Glutamatergic neuron (in vitro differentiated cells): Measurements from ENCODE around the gene PXK. TPM values are rescaled to one million over a fixed set of nuclear protein-coding genes. Genes with fewer than 3 reads are reported as not detected.

Experiments
- DNase-seq: peaks from one replicate; pipeline ENCODE4 v3.0.0; 2022
- H3K27ac Mint-ChIP-seq: one replicate; pipeline ENCODE4 v1.8.0; 2020; ENCODE audit warnings: mild to moderate bottlenecking, mixed read lengths, inconsistent platforms; ENCODE audit not compliant: unreplicated experiment
- H3K27me3 Mint-ChIP-seq: one replicate; pipeline ENCODE4 v1.8.0; 2020; ENCODE audit warnings: mild to moderate bottlenecking, moderate library complexity, mixed read lengths, inconsistent platforms; ENCODE audit not compliant: unreplicated experiment
- H3K36me3 Mint-ChIP-seq: one replicate; pipeline ENCODE4 v1.8.0; 2020; ENCODE audit warnings: mild to moderate bottlenecking, mixed read lengths, inconsistent platforms; ENCODE audit not compliant: unreplicated experiment
- H3K4me1 Mint-ChIP-seq: one replicate; pipeline ENCODE4 v1.8.0; 2020; ENCODE audit warnings: mild to moderate bottlenecking, low read depth, mixed read lengths, inconsistent platforms; ENCODE audit not compliant: unreplicated experiment
- H3K4me3 Mint-ChIP-seq: one replicate; pipeline ENCODE4 v1.8.0; 2020; ENCODE audit warnings: mild to moderate bottlenecking, mixed read lengths, inconsistent platforms; ENCODE audit not compliant: unreplicated experiment
- H3K9me3 Mint-ChIP-seq: one replicate; pipeline ENCODE4 v1.8.0; 2020; ENCODE audit warnings: mild to moderate bottlenecking, moderate library complexity, mixed read lengths, inconsistent platforms; ENCODE audit not compliant: unreplicated experiment
- total RNA-seq: library from RNA; stranded (reverse); fragmentation: NEBNext Ultra II Directional; extraction: Animal tissue kit (Norgen Biotek cat#: 25700); gene quantifications from one replicate; pipeline ENCODE4 v1.2.1, GENCODE V29; 2021; ENCODE audit not compliant: unreplicated experiment
- TF ChIP-seq, protein P1 (sequence below): fragments of 200-600 bp; sonication (generic); IDR thresholded peaks from one replicate; pipeline ENCODE4 v1.5.0; 2021; ENCODE audit not compliant: partially characterized antibody, unreplicated experiment

PXK gene
- total RNA-seq, 1 donor from 2014 or later, result 14.0 TPM

DNA sequence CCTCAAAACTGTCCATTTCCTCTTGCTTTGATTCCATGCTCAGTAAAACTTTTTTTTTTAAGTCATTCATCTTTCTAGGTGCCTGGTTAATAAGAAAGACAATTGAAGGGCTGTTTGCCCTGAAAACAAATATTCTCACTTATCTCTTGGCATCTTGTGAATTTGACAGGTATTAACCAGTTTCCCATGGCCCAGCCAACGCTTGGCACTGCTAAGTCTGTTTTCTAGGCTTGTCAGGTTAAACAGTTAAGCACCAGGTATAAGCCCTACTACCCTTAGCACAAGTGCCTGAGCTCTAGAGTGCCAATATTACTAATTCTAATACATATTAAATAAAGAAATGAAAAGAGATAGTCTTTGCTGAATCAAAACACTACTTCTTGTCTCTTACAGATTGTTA, 36.3 kb downstream of the PXK start:
- no peaks in the 10 kb centered on the region for H3K4me1 Mint-ChIP-seq
- no peaks in the 10 kb centered on the region for H3K27me3 Mint-ChIP-seq
- TF ChIP-seq, protein P1, sequence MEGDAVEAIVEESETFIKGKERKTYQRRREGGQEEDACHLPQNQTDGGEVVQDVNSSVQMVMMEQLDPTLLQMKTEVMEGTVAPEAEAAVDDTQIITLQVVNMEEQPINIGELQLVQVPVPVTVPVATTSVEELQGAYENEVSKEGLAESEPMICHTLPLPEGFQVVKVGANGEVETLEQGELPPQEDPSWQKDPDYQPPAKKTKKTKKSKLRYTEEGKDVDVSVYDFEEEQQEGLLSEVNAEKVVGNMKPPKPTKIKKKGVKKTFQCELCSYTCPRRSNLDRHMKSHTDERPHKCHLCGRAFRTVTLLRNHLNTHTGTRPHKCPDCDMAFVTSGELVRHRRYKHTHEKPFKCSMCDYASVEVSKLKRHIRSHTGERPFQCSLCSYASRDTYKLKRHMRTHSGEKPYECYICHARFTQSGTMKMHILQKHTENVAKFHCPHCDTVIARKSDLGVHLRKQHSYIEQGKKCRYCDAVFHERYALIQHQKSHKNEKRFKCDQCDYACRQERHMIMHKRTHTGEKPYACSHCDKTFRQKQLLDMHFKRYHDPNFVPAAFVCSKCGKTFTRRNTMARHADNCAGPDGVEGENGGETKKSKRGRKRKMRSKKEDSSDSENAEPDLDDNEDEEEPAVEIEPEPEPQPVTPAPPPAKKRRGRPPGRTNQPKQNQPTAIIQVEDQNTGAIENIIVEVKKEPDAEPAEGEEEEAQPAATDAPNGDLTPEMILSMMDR, result no peak
- no peaks in the 10 kb centered on the region for H3K36me3 Mint-ChIP-seq
- H3K4me3 Mint-ChIP-seq, result no peak overlapping the region
- H3K9me3 Mint-ChIP-seq, result no peaks in the 10 kb centered on the region
- H3K27ac Mint-ChIP-seq, result no peak overlapping the region
- DNase-seq, result no peak

DNA sequence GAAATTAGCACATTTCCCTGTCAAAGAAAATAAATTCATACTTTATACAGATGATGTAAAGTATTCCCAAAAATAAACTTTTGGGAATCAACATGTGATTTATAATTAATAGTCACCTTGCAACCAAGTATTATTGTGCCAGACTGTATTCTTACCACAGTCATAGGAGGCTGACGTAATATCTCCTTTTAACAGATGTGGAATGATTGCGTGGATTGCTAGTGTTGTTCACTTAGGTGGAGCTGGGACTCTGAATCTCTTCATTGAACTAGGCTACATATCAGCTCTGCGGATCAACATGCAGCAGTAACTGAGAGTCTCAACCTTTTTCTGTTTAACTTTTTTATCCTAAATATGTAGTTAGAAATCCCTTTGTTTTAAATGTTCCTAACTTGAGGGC, 37.2 kb downstream of the PXK start:
- TF ChIP-seq, protein P1, result no peak
- no peak overlapping the region for H3K4me3 Mint-ChIP-seq
- no peaks in the 10 kb centered on the region for H3K4me1 Mint-ChIP-seq
- no peaks in the 10 kb centered on the region for H3K27me3 Mint-ChIP-seq
- H3K36me3 Mint-ChIP-seq, result no peaks in the 10 kb centered on the region
- no peak for DNase-seq
- H3K27ac Mint-ChIP-seq, result no peak overlapping the region
- no peaks in the 10 kb centered on the region for H3K9me3 Mint-ChIP-seq

DNA sequence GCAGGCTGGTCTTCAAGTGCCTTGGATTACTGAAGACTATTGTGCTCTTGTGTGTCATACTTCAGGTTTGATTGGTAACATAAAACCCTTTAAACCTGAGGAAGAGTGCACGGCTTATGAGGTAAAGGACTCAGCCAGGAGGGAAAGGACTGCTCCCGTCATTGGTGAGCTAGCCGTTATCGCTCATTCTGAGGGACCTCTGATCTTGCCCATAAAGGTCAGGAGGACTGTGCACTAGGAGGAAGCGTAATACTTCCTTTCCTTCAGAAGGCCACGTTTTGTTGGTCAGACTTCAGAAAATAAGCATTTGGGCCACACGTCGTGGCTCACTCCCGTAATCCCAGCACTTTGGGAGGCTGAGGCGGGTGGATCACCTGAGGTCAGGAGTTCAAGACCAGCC, 37.7 kb downstream of the PXK start:
- Mint-ChIP-seq H3K4me1 (no peaks in the 10 kb centered on the region), H3K36me3 (no peaks in the 10 kb centered on the region), H3K27ac (no peak overlapping the region), H3K9me3 (no peaks in the 10 kb centered on the region), H3K4me3 (no peak overlapping the region), H3K27me3 (no peaks in the 10 kb centered on the region)
- TF ChIP-seq, protein P1, result no peak
- DNase-seq, result no peak

- Mint-ChIP-seq H3K4me3 (no peak overlapping the region), H3K4me1 (no peaks in the 10 kb centered on the region), H3K9me3 (no peaks in the 10 kb centered on the region), H3K27ac (no peak overlapping the region), H3K27me3 (no peaks in the 10 kb centered on the region), H3K36me3 (no peaks in the 10 kb centered on the region)
- TF ChIP-seq, protein P1, result no peak
- no peak for DNase-seq
Measured at GRCh38 chr3:58371754-58372153, 39.1 kb downstream of the PXK start.

GRCh38 chr3:58375254-58375653, 42.6 kb downstream of the PXK start:
- H3K36me3 Mint-ChIP-seq, result no peaks in the 10 kb centered on the region
- H3K4me3 Mint-ChIP-seq, result no peak overlapping the region
- no peak for DNase-seq
- peaks cover 2% of the 10 kb centered on the region for H3K27me3 Mint-ChIP-seq
- TF ChIP-seq, protein P1, result no peak
- H3K4me1 Mint-ChIP-seq, result no peaks in the 10 kb centered on the region
- no peak overlapping the region for H3K27ac Mint-ChIP-seq
- H3K9me3 Mint-ChIP-seq, result no peaks in the 10 kb centered on the region
